ENCODE results near the gene ARHGAP25.

The ARHGAP25 gene

DNA sequence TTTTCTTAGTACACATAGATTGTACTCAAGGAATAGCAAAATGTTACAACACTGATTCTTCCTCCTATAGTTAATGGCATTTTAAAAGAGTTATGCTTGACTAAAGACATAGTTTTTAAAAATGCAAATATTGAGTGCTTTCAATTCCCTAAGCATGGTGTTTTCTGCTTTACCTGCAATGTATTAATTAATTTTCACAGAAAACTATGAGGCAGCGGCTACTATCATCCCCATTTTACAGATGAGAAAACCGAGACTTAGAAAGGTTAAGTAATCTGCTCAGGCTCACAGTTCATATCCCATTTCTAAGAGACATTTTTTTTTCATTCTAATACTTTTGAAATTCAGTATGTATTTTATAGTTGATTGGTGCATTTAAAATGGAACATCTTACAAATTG lies 98.6 kb downstream of the ARHGAP25 start:
- no peak overlapping the region for H2BK15ac ChIP-seq (replicated peaks; ENCODE audit: low read depth)
- no peak overlapping the region for H3K23ac ChIP-seq (ENCODE audit: low read length)
- no peak overlapping the region for H3K4me3 ChIP-seq (ENCODE audit: low read length)
- no peaks in the 10 kb centered on the region for H3K4me1 ChIP-seq (ENCODE audit: control insufficient read depth, low read depth, low read length)
- H2AK5ac ChIP-seq (ENCODE audit: low read length): no peak overlapping the region
- no peaks in the 10 kb centered on the region for H3K36me3 ChIP-seq (ENCODE audit: control insufficient read depth, insufficient read depth, low read length)
- H3K27ac ChIP-seq (ENCODE audit: low read depth, low read length): no peak overlapping the region
- no peak overlapping the region for H3K4ac ChIP-seq (ENCODE audit: low read depth, low read length)
- H3K4me2 ChIP-seq (ENCODE audit: low read length): no peak overlapping the region
- DNase-seq: no peak
- no peaks in the 10 kb centered on the region for H3K79me2 ChIP-seq (ENCODE audit: control insufficient read depth, insufficient read depth, low read length)
- no peaks in the 10 kb centered on the region for H3K79me1 ChIP-seq (ENCODE audit: low read length)
- no peak overlapping the region for H3K9ac ChIP-seq (ENCODE audit: low read length)
- WGBS (ENCODE audit: extremely low coverage, insufficient coverage, low lambda C conversion rate): no CpG with 5 or more reads among the region's 2 CpGs
- H3K56ac ChIP-seq (ENCODE audit: low read length): no peak overlapping the region
- no peak overlapping the region for H4K5ac ChIP-seq (ENCODE audit: low read length)
- H2BK120ac ChIP-seq (ENCODE audit: low read depth, low read length): no peak overlapping the region
- H4K8ac ChIP-seq (ENCODE audit: low read depth, low read length): no peak overlapping the region
- no peak overlapping the region for H3K18ac ChIP-seq (ENCODE audit: low read length)
- no peak overlapping the region for H2BK5ac ChIP-seq (ENCODE audit: low read length)
- H3K27me3 ChIP-seq (ENCODE audit: insufficient read depth, low read length, poor library complexity): no peaks in the 10 kb centered on the region

DNA sequence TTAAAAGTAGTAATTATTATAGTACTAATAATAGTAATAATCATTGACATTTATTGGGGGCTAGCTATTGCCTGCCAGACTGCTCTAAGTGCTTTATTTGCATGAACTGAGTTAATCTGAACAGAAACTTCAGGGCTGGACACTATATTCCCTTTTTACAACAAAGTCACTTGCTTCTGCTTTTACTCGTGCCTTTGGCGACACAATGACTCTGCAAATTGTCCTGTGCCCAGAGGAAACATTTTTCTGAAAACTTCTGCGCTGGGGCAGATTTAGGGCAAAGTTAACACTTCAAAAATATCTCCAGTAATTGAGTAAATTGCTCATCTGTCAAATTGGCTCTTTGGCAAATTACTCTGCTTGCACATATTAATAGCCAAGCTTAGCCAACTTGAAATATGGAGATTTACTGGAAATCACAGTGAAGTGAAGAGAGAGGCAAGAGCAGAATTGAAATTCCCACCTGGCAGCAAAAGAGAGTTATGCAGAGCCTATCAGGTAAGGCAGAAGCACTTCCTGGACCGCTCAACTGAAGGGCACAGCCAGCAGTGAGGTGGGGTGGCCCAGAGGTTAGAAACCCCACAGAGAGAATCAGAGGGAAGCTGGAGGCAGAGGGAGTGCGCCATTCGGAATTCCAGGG lies 100.2 kb downstream of the ARHGAP25 start:
- H3K18ac ChIP-seq (ENCODE audit: low read length): no peak overlapping the region
- H2AK5ac ChIP-seq (ENCODE audit: low read length): no peak overlapping the region
- no peaks in the 10 kb centered on the region for H3K79me1 ChIP-seq (ENCODE audit: low read length)
- no peak overlapping the region for H3K4ac ChIP-seq (ENCODE audit: low read depth, low read length)
- no CpG with 5 or more reads among the region's 6 CpGs for WGBS (ENCODE audit: extremely low coverage, insufficient coverage, low lambda C conversion rate)
- H2BK5ac ChIP-seq (ENCODE audit: low read length): no peak overlapping the region
- H3K27ac ChIP-seq (ENCODE audit: low read depth, low read length): no peak overlapping the region
- no peaks in the 10 kb centered on the region for H3K27me3 ChIP-seq (ENCODE audit: insufficient read depth, low read length, poor library complexity)
- no peak overlapping the region for H3K9ac ChIP-seq (ENCODE audit: low read length)
- H3K4me3 ChIP-seq (ENCODE audit: low read length): no peak overlapping the region
- no peaks in the 10 kb centered on the region for H3K36me3 ChIP-seq (ENCODE audit: control insufficient read depth, insufficient read depth, low read length)
- H3K56ac ChIP-seq (ENCODE audit: low read length): no peak overlapping the region
- H3K4me1 ChIP-seq (ENCODE audit: control insufficient read depth, low read depth, low read length): no peaks in the 10 kb centered on the region
- no peak overlapping the region for H4K8ac ChIP-seq (ENCODE audit: low read depth, low read length)
- H2BK15ac ChIP-seq (replicated peaks; ENCODE audit: low read depth): no peak overlapping the region
- no peak overlapping the region for H3K23ac ChIP-seq (ENCODE audit: low read length)
- no peaks in the 10 kb centered on the region for H3K79me2 ChIP-seq (ENCODE audit: control insufficient read depth, insufficient read depth, low read length)
- H3K4me2 ChIP-seq (ENCODE audit: low read length): no peak overlapping the region
- no peak overlapping the region for H4K5ac ChIP-seq (ENCODE audit: low read length)
- no peak overlapping the region for H2BK120ac ChIP-seq (ENCODE audit: low read depth, low read length)
- no peak for DNase-seq

GRCh38 chr2:68835621-68836020 lies 101.0 kb downstream of the ARHGAP25 start:
- Histone ChIP-seq H3K36me3 (ENCODE audit: control insufficient read depth, insufficient read depth, low read length) (no peaks in the 10 kb centered on the region), H3K27me3 (ENCODE audit: insufficient read depth, low read length, poor library complexity) (no peaks in the 10 kb centered on the region), H3K4me2 (ENCODE audit: low read length) (no peak overlapping the region), H4K8ac (ENCODE audit: low read depth, low read length) (no peak overlapping the region), H3K79me1 (ENCODE audit: low read length) (no peaks in the 10 kb centered on the region), H3K79me2 (ENCODE audit: control insufficient read depth, insufficient read depth, low read length) (no peaks in the 10 kb centered on the region), H3K27ac (ENCODE audit: low read depth, low read length) (no peak overlapping the region), H3K4ac (ENCODE audit: low read depth, low read length) (no peak overlapping the region), H3K18ac (ENCODE audit: low read length) (no peak overlapping the region), H2BK5ac (ENCODE audit: low read length) (no peak overlapping the region), H4K5ac (ENCODE audit: low read length) (no peak overlapping the region), H3K23ac (ENCODE audit: low read length) (no peak overlapping the region), H2AK5ac (ENCODE audit: low read length) (no peak overlapping the region), H2BK120ac (ENCODE audit: low read depth, low read length) (no peak overlapping the region), H3K9ac (ENCODE audit: low read length) (no peak overlapping the region), H2BK15ac (replicated peaks; ENCODE audit: low read depth) (no peak overlapping the region), H3K4me1 (ENCODE audit: control insufficient read depth, low read depth, low read length) (no peaks in the 10 kb centered on the region), H3K4me3 (ENCODE audit: low read length) (no peak overlapping the region), H3K56ac (ENCODE audit: low read length) (no peak overlapping the region)
- no peak for DNase-seq
- no CpG with 5 or more reads among the region's 1 CpG for WGBS (ENCODE audit: extremely low coverage, insufficient coverage, low lambda C conversion rate)

DNA sequence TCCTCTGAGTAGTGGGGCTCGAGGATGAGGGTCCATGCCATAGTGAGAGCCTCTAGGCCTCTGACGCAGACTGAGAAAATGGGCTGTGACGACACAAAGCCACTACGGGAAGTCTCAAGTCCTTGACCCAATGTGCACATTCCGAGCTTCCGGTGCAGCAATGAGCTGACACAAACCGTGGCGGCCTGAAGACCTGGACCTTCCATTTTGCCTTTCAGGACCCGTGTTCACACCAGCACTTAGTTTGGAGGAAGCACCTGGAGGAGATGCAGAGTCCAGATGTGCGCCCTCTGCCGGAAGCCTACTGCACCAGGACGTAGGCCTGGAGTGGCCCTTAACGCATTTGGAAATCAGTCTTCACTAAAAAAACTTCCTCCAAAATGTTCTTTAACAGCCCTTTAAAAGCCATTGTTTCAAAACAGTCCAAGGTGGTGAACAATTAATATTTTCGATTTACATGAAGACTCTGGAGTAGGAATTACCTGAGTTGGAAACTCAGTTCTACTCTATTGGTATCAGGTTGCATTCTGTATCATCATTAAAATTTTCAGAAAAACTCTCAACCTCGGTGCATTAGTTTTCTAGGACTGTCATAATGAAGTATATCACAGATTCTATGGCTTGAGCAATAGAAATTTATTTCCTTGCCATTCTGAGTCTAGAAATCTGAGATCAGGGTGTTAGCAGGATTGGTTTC lies 102.7 kb downstream of the ARHGAP25 start:
- Histone ChIP-seq H3K23ac (ENCODE audit: low read length) (no peak overlapping the region), H4K8ac (ENCODE audit: low read depth, low read length) (no peak overlapping the region), H3K79me2 (ENCODE audit: control insufficient read depth, insufficient read depth, low read length) (no peaks in the 10 kb centered on the region), H3K79me1 (ENCODE audit: low read length) (no peaks in the 10 kb centered on the region), H3K4me2 (ENCODE audit: low read length) (no peak overlapping the region), H3K18ac (ENCODE audit: low read length) (no peak overlapping the region), H3K36me3 (ENCODE audit: control insufficient read depth, insufficient read depth, low read length) (no peaks in the 10 kb centered on the region), H2BK15ac (replicated peaks; ENCODE audit: low read depth) (no peak overlapping the region), H2BK120ac (ENCODE audit: low read depth, low read length) (no peak overlapping the region), H2BK5ac (ENCODE audit: low read length) (no peak overlapping the region), H2AK5ac (ENCODE audit: low read length) (no peak overlapping the region), H3K56ac (ENCODE audit: low read length) (no peak overlapping the region), H3K4me3 (ENCODE audit: low read length) (no peak overlapping the region), H3K4me1 (ENCODE audit: control insufficient read depth, low read depth, low read length) (no peaks in the 10 kb centered on the region), H4K5ac (ENCODE audit: low read length) (no peak overlapping the region), H3K4ac (ENCODE audit: low read depth, low read length) (no peak overlapping the region), H3K27ac (ENCODE audit: low read depth, low read length) (no peak overlapping the region), H3K9ac (ENCODE audit: low read length) (no peak overlapping the region), H3K27me3 (ENCODE audit: insufficient read depth, low read length, poor library complexity) (no peaks in the 10 kb centered on the region)
- WGBS (ENCODE audit: extremely low coverage, insufficient coverage, low lambda C conversion rate): no CpG with 5 or more reads among the region's 15 CpGs
- peak; percentile 77 for DNase-seq

DNA sequence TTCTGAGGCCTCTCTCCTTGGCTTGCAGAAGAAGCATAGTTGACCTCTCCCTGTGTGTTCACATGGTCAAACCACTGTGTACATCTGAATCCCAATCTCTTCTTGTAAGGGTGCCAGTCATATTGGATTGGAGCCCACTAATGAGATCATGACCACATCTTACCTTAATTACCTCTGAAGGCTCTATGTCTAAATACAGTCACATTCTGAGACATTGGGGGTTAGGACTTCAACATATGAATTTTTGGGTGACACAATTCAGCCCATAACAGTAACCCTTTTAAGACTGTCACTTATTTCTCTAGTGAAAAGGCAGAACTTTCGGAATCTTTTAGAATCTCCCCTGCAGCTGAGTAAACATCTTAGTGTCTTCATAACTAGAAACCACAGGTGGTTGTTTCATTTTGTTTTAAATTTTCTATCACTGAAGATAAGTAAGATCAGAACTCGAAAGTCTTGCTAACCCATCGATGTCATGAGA lies 103.3 kb downstream of the ARHGAP25 start:
- H3K18ac ChIP-seq (ENCODE audit: low read length): no peak overlapping the region
- no CpG with 5 or more reads among the region's 3 CpGs for WGBS (ENCODE audit: extremely low coverage, insufficient coverage, low lambda C conversion rate)
- no peak overlapping the region for H3K4me3 ChIP-seq (ENCODE audit: low read length)

More for the DNA sequence above, 103.3 kb downstream of the ARHGAP25 start:
- H3K4ac ChIP-seq (ENCODE audit: low read depth, low read length): no peak overlapping the region
- no peak overlapping the region for H4K8ac ChIP-seq (ENCODE audit: low read depth, low read length)
- no peaks in the 10 kb centered on the region for H3K79me2 ChIP-seq (ENCODE audit: control insufficient read depth, insufficient read depth, low read length)
- H3K56ac ChIP-seq (ENCODE audit: low read length): no peak overlapping the region
- no peaks in the 10 kb centered on the region for H3K4me1 ChIP-seq (ENCODE audit: control insufficient read depth, low read depth, low read length)
- H4K5ac ChIP-seq (ENCODE audit: low read length): no peak overlapping the region
- no peak overlapping the region for H2BK15ac ChIP-seq (replicated peaks; ENCODE audit: low read depth)
- no peak overlapping the region for H2BK5ac ChIP-seq (ENCODE audit: low read length)
- H3K23ac ChIP-seq (ENCODE audit: low read length): no peak overlapping the region
- DNase-seq: no peak
- H3K4me2 ChIP-seq (ENCODE audit: low read length): no peak overlapping the region
- no peak overlapping the region for H3K27ac ChIP-seq (ENCODE audit: low read depth, low read length)
- H3K9ac ChIP-seq (ENCODE audit: low read length): no peak overlapping the region
- no peaks in the 10 kb centered on the region for H3K27me3 ChIP-seq (ENCODE audit: insufficient read depth, low read length, poor library complexity)
- no peak overlapping the region for H2BK120ac ChIP-seq (ENCODE audit: low read depth, low read length)
- no peak overlapping the region for H2AK5ac ChIP-seq (ENCODE audit: low read length)
- no peaks in the 10 kb centered on the region for H3K36me3 ChIP-seq (ENCODE audit: control insufficient read depth, insufficient read depth, low read length)
- no peaks in the 10 kb centered on the region for H3K79me1 ChIP-seq (ENCODE audit: low read length)
